Keratinocyte (primary cell): ENCODE measurements around the gene CACNB2. TPM values are rescaled to one million over a fixed set of nuclear protein-coding genes. Genes with fewer than 3 reads are reported as not detected.

Experiments used
- DNase-seq: peaks from one replicate; pipeline ENCODE4 v3.0.0-alpha.2; 2011; ENCODE audit warnings: low read depth, missing footprints, low spot score
- FAIRE-seq: peaks from 2 replicates; lab custom pipeline; 2011; peaks lifted over from hg19 to GRCh38; lab: Jason Lieb, UNC
- H2AFZ ChIP-seq: 2 replicates; pipeline ENCODE4 v1.6.0; 2012; ENCODE audit warnings: low read length, control low read depth, inconsistent platforms; ENCODE audit not compliant: control insufficient read depth
- H3K27ac ChIP-seq: 2 replicates; pipeline ENCODE4 v1.5.1; 2011; ENCODE audit warnings: low read length; ENCODE audit not compliant: control insufficient read depth, insufficient read depth
- H3K27me3 ChIP-seq: 3 replicates; pipeline ENCODE4 v1.6.0; 2011; ENCODE audit warnings: low read length; ENCODE audit not compliant: control insufficient read depth, insufficient read depth; ENCODE audit errors: extremely low read depth
- H3K36me3 ChIP-seq, 2 experiments: 2 replicates in 1 of 2; 3 replicates in 1 of 2; pipeline ENCODE4 v1.5.1; 2011; ENCODE audit warnings: low read length in 2 of 2, mild to moderate bottlenecking in 1 of 2; ENCODE audit not compliant: control insufficient read depth in 2 of 2, insufficient read depth in 2 of 2; ENCODE audit errors: extremely low read depth in 1 of 2
- H3K4me1 ChIP-seq: 3 replicates; pipeline ENCODE4 v1.5.1; 2011; ENCODE audit warnings: low read length; ENCODE audit not compliant: control insufficient read depth, insufficient read depth; ENCODE audit errors: extremely low read depth
- H3K4me2 ChIP-seq: 3 replicates; pipeline ENCODE4 v1.6.0; 2011; ENCODE audit warnings: low read depth, low read length; ENCODE audit not compliant: control insufficient read depth, insufficient read depth; ENCODE audit errors: extremely low read depth
- H3K4me3 ChIP-seq, 3 experiments: fragments of 200-600 bp in 1 of 3; sonication (generic) in 1 of 3; 2 replicates in 2 of 3; 3 replicates in 1 of 3; pipeline ENCODE4 v1.5.1; 2011 to 2016; ENCODE audit warnings: low read length in 3 of 3, mild to moderate bottlenecking in 3 of 3, control low read depth in 2 of 3, inconsistent platforms in 1 of 3, low read depth in 1 of 3, mixed read lengths in 1 of 3, mixed run types in 1 of 3, moderate library complexity in 1 of 3; ENCODE audit not compliant: control insufficient read depth in 2 of 3, insufficient read depth in 2 of 3; ENCODE audit errors: extremely low read depth in 1 of 3
- H3K79me2 ChIP-seq: 2 replicates; pipeline ENCODE4 v1.6.0; 2012; ENCODE audit warnings: low read length; ENCODE audit not compliant: control insufficient read depth, insufficient read depth
- H3K9ac ChIP-seq: 3 replicates; pipeline ENCODE4 v1.6.0; 2011; ENCODE audit warnings: low read length; ENCODE audit not compliant: control insufficient read depth, insufficient read depth; ENCODE audit errors: extremely low read depth
- H3K9me1 ChIP-seq: 3 replicates; pipeline ENCODE4 v1.6.0; 2011; ENCODE audit warnings: low read length; ENCODE audit not compliant: control insufficient read depth, insufficient read depth; ENCODE audit errors: extremely low read depth
- H3K9me3 ChIP-seq: 2 replicates; pipeline ENCODE4 v1.5.1; 2012; ENCODE audit warnings: low read depth, low read length; ENCODE audit not compliant: control insufficient read depth
- H4K20me1 ChIP-seq: 3 replicates; pipeline ENCODE4 v1.6.0; 2011; ENCODE audit warnings: low read length; ENCODE audit not compliant: control insufficient read depth, insufficient read depth; ENCODE audit errors: extremely low read depth
- EZH2 ChIP-seq: IDR thresholded peaks from one replicate; pipeline ENCODE4 v1.6.1; 2012; ENCODE audit warnings: inconsistent platforms, mild to moderate bottlenecking, low read length, moderate library complexity
- dilution Hi-C: fragments of 300-500 bp; cut with MboI; formaldehyde crosslinking; loops from one replicate; pipeline ENCODE4 v1.7.0; 2020; ENCODE audit warnings: low sequenced_read_pairs; ENCODE audit not compliant: extremely low pct_ligation_motif_present
- polyA plus RNA-seq, 5 experiments: library from polyadenylated mRNA; depleted of rRNA in 3 of 5; stranded (reverse) in 3 of 5; stranded (forward) in 1 of 5; unstranded in 1 of 5; fragments of >200 nt; gene quantifications; 1 replicate in 1 of 5; 2 replicates in 3 of 5; 3 replicates in 1 of 5; pipeline versions ENCODE4 v1.2.1 to v1.2.3, GENCODE V29; 2011 to 2012; ENCODE audit warnings: missing spikeins in 2 of 5, low read depth in 1 of 5, low replicate concordance in 1 of 5
- TF ChIP-seq, protein P1 (sequence below), 3 experiments: IDR thresholded peaks in 1 of 3; conservative IDR thresholded peaks in 1 of 3; optimal IDR thresholded peaks in 1 of 3; 2 replicates in 2 of 3; 3 replicates in 1 of 3; pipeline versions ENCODE3 to v1.5.1; 2011; ENCODE audit warnings: low read length in 3 of 3, mild to moderate bottlenecking in 3 of 3, moderate library complexity in 2 of 3, control low read depth in 1 of 3, inconsistent platforms in 1 of 3; ENCODE audit not compliant: insufficient read depth in 2 of 3; ENCODE audit errors: extremely low read depth in 1 of 3

CACNB2 gene
- polyA plus RNA-seq, 1 donor (not counting 4 experiments of a cell fraction or from before 2014, with no cell fraction given) = 0.03 TPM

DNA sequence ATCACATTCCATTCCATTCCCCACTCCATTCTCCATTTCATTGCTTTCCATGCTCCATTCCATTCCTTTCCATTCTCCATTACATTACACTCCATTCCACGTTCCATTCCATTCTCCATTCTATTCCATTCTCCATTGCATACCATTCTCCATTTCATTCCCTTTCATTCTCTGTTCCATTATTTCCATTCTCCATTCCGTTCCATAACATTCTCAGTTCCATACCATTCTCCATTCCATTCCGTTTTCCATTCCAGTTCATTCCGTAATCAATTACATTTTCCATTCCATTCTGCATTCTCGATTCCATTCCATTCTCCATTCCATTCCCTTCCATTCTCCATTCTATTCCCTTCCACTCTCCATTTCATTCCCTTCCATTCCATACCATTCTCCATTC, 424.8 kb downstream of the CACNB2 start:
- FAIRE-seq (no peak), DNase-seq (no peak)
- H3K36me3 ChIP-seq = no peaks in the 10 kb centered on the region
- no peak overlapping the region for H3K4me3 ChIP-seq
- no peaks in the 10 kb centered on the region for H3K27me3 ChIP-seq
- H3K4me1 ChIP-seq = no peaks in the 10 kb centered on the region
- dilution Hi-C loops = no loop called here
- H4K20me1 ChIP-seq = no peaks in the 10 kb centered on the region
- no peaks in the 10 kb centered on the region for H3K9me3 ChIP-seq
- no peak overlapping the region for H3K4me2 ChIP-seq
- no peak overlapping the region for H2AFZ ChIP-seq
- no peak for TF ChIP-seq EZH2
- TF ChIP-seq, protein P1, sequence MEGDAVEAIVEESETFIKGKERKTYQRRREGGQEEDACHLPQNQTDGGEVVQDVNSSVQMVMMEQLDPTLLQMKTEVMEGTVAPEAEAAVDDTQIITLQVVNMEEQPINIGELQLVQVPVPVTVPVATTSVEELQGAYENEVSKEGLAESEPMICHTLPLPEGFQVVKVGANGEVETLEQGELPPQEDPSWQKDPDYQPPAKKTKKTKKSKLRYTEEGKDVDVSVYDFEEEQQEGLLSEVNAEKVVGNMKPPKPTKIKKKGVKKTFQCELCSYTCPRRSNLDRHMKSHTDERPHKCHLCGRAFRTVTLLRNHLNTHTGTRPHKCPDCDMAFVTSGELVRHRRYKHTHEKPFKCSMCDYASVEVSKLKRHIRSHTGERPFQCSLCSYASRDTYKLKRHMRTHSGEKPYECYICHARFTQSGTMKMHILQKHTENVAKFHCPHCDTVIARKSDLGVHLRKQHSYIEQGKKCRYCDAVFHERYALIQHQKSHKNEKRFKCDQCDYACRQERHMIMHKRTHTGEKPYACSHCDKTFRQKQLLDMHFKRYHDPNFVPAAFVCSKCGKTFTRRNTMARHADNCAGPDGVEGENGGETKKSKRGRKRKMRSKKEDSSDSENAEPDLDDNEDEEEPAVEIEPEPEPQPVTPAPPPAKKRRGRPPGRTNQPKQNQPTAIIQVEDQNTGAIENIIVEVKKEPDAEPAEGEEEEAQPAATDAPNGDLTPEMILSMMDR (optimal IDR thresholded peaks at IDR 0.05 in 1 of 3, IDR thresholded peaks at IDR 0.05 in 1 of 3, conservative IDR thresholded peaks at IDR 0.05 in 1 of 3; ENCODE audit: extremely low read depth in 1 of 3, insufficient read depth in 2 of 3, low read length in 3 of 3) = no peak
- no peaks in the 10 kb centered on the region for H3K79me2 ChIP-seq
- H3K9me1 ChIP-seq = no peaks in the 10 kb centered on the region
- no peak overlapping the region for H3K9ac ChIP-seq
- H3K27ac ChIP-seq = no peak overlapping the region

DNA sequence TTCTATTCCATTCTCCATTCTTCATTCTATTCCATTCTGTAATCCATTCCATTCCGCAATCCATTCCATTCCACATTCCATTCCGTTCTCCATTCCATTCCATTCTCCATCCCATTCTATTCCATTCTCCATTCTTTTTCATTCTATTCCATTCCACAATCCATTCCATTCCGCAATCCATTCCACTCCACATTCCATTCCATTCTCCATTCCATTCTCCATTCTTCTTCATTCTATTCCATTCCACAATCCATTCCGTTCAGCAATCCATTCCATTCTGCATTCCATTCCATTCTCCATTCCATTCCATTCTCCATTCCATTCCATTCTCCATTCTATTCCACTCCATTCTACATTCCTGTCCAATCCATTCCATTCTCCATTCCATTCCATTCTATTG, 426.0 kb downstream of the CACNB2 start:
- Histone ChIP-seq H2AFZ (no peak overlapping the region), H3K9me3 (no peaks in the 10 kb centered on the region), H3K9me1 (no peaks in the 10 kb centered on the region), H3K79me2 (no peaks in the 10 kb centered on the region), H3K36me3 (no peaks in the 10 kb centered on the region), H3K27ac (no peak overlapping the region), H3K4me2 (no peak overlapping the region), H3K27me3 (no peaks in the 10 kb centered on the region), H3K4me1 (no peaks in the 10 kb centered on the region), H3K4me3 (no peak overlapping the region), H3K9ac (no peak overlapping the region), H4K20me1 (no peaks in the 10 kb centered on the region)
- dilution Hi-C loops = no loop called here
- no peak for FAIRE-seq
- no peak for TF ChIP-seq EZH2
- TF ChIP-seq, protein P1 (optimal IDR thresholded peaks at IDR 0.05 in 1 of 3, IDR thresholded peaks at IDR 0.05 in 1 of 3, conservative IDR thresholded peaks at IDR 0.05 in 1 of 3; ENCODE audit: extremely low read depth in 1 of 3, insufficient read depth in 2 of 3, low read length in 3 of 3) = no peak
- DNase-seq = no peak
